HL-60 (cell line): ENCODE results near the gene SGO2.

ENCODE experiments used
- CTCF ChIP-seq: IDR thresholded peaks from one replicate; pipeline ENCODE4 v1.5.1; 2011; ENCODE audit warnings: low read length, control low read depth, inconsistent platforms; ENCODE audit not compliant: insufficient read depth
- POLR2AphosphoS5 ChIP-seq: IDR thresholded peaks from 2 replicates; pipeline ENCODE4 v1.6.1; 2012; ENCODE audit warnings: low read depth
- REST ChIP-seq: IDR thresholded peaks from 2 replicates; pipeline ENCODE4 v1.6.1; 2012; ENCODE audit warnings: low read depth; ENCODE audit not compliant: insufficient replicate concordance
- SPI1 ChIP-seq: IDR thresholded peaks from 2 replicates; pipeline ENCODE4 v1.6.1; 2012; ENCODE audit warnings: low read depth, mild to moderate bottlenecking, borderline replicate concordance

- TF ChIP-seq REST (no peak), CTCF (no peak), POLR2AphosphoS5 (no peak), SPI1 (no peak)
These were observed 65.3 kb downstream of the SGO2 start for GRCh38 chr2:200591308-200591707.
